ENCODE data around the gene AREL1. TPM values are rescaled to one million over a fixed set of nuclear protein-coding genes. Genes with fewer than 3 reads are reported as not detected.

Gene AREL1
- total and polyA plus RNA-seq, 2 donors (not counting 3 experiments of a cell fraction or from before 2014, with no cell fraction given) = 46.4 to 67.2 TPM

DNA sequence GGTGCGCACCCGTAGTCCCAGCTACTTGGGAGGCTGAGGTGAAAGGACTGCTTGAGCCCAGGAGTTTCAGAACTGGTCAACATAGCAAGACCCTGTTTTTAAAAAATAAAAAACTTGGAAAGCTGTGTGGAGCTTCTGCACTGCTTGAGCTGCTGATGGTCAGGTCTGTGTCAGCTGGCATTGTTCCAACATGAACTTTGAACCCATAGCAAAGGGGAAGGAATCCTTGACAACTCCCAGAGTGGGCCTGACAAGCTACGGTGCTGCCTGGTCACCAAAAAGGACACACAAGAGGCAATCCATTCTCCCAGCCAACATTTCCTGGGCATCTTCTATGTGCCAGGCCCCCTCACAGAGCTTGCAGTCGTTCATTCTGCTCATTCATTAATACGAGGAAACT, 84.5 kb downstream of the AREL1 start:
- Histone ChIP-seq H3K4me3 (replicated peaks in 1 of 3; ENCODE audit: insufficient read depth in 1 of 3, low read depth in 1 of 3, low read length in 3 of 3) (no peak overlapping the region), H2AFZ (ENCODE audit: low read depth, low read length) (no peak overlapping the region), H3K9me3 (replicated peaks; ENCODE audit: control insufficient read depth, insufficient read depth, low read length) (no peaks in the 10 kb centered on the region), H3K79me2 (ENCODE audit: control insufficient read depth, insufficient read depth, low read length) (no peaks in the 10 kb centered on the region), H3K9me1 (replicated peaks; ENCODE audit: control insufficient read depth, extremely low read depth, insufficient read depth, low read length) (no peaks in the 10 kb centered on the region), H3K9ac (replicated peaks; ENCODE audit: extremely low read depth, insufficient read depth, low read length) (no peak overlapping the region), H3K27ac (ENCODE audit: insufficient read depth, low read depth, low read length) (no peak overlapping the region), H3K27me3 (ENCODE audit: control insufficient read depth in 2 of 2, insufficient read depth in 2 of 2, low read length in 2 of 2) (no peaks in the 10 kb centered on the region), H3K36me3 (ENCODE audit: control insufficient read depth in 2 of 2, extremely low read depth in 1 of 2, insufficient read depth in 2 of 2, low read length in 2 of 2) (no peaks in the 10 kb centered on the region), H3K4me1 (ENCODE audit: control insufficient read depth, extremely low read depth, insufficient read depth, low read length) (no peaks in the 10 kb centered on the region), H4K20me1 (replicated peaks; ENCODE audit: control insufficient read depth, extremely low read depth, insufficient read depth, low read length) (no peaks in the 10 kb centered on the region), H3K4me2 (ENCODE audit: insufficient read depth, low read length) (no peak overlapping the region)
- BruUV-seq (replicated peaks) = no TSS peak
- ChIA-PET POLR2A (no interaction called here), CTCF (interaction anchor here (0.8 to 1.5 kb wide), 3 partner anchors 8 to 19 kb away, joined by 3 to 4 read pairs (median 3); partner anchors contain the start of gene LTBP2)
- dilution Hi-C loops (cut with MboI; ENCODE audit: extremely low pct_ligation_motif_present, low sequenced_read_pairs) = no loop called here
- TF ChIP-seq GATA2 (IDR thresholded peaks at IDR 0.05; ENCODE audit: insufficient read depth, insufficient read length, low read depth, low read length) (no peak), EZH2 (IDR thresholded peaks at IDR 0.05; ENCODE audit: borderline replicate concordance, low read depth, low read length, severe bottlenecking) (no peak), MAX (IDR thresholded peaks at IDR 0.05; ENCODE audit: insufficient read depth, insufficient read length) (no peak), JUN (IDR thresholded peaks at IDR 0.05; ENCODE audit: borderline replicate concordance, insufficient read depth, insufficient read length, low read depth) (no peak), POLR2AphosphoS5 (IDR thresholded peaks at IDR 0.05; ENCODE audit: insufficient read depth, low read depth, low read length) (no peak), FOS (IDR thresholded peaks at IDR 0.05; ENCODE audit: borderline replicate concordance, insufficient read depth, low read length) (no peak), CTCF (IDR thresholded peaks at IDR 0.05; ENCODE audit: extremely low read depth in 1 of 2, insufficient read depth in 1 of 2, low read depth in 1 of 2, low read length in 2 of 2) (no peak), MYC (IDR thresholded peaks at IDR 0.05; ENCODE audit: low read depth, low read length) (no peak)
- FAIRE-seq (no peak), DNase-seq (ENCODE audit: low read depth, low spot score) (no peak)
- intact Hi-C loops (cut with micrococcal nuclease) = no loop called here
